K562 (cell line): ENCODE data around the gene FUNDC2. TPM values are rescaled to one million over a fixed set of nuclear protein-coding genes. Genes with fewer than 3 reads are reported as not detected.

Experiments used
- ATF2 ChIP-seq: sonication (generic); formaldehyde crosslinking; IDR thresholded peaks from 2 replicates; pipeline ENCODE4 v1.8.1; 2022; ENCODE audit warnings: missing genetic modification reagents
- ATF7 ChIP-seq: fragments of 450-650 bp; IDR thresholded peaks from 2 replicates; pipeline ENCODE4 v1.7.1; 2014; ENCODE audit warnings: mild to moderate bottlenecking, moderate library complexity
- CBX5 ChIP-seq: IDR thresholded peaks from 2 replicates; pipeline ENCODE4 v1.6.1; 2014; ENCODE audit warnings: low read depth, borderline replicate concordance
- CCNT2 ChIP-seq: IDR thresholded peaks from 2 replicates; pipeline ENCODE4 v1.6.1; 2011; ENCODE audit warnings: borderline replicate concordance, low read depth, mild to moderate bottlenecking, moderate library complexity, mixed read lengths, low read length; ENCODE audit not compliant: insufficient read length; ENCODE audit errors: extremely low read depth
- CREM ChIP-seq: IDR thresholded peaks from 2 replicates; pipeline ENCODE4 v1.6.1; 2014; ENCODE audit warnings: antibody characterized with exemption, low read depth
- CTCF ChIP-seq, 3 experiments: IDR thresholded peaks in 2 of 3; conservative IDR thresholded peaks in 1 of 3; 2 replicates each; pipeline ENCODE4 v1.5.1; 2011 to 2012; ENCODE audit warnings: low read length in 3 of 3, mild to moderate bottlenecking in 3 of 3, control low read depth in 2 of 3, improper control_type of control experiment in 1 of 3, inconsistent platforms in 1 of 3, low read depth in 1 of 3, mixed read lengths in 1 of 3, moderate library complexity in 1 of 3; ENCODE audit not compliant: insufficient read depth in 2 of 3
- CTCFL ChIP-seq: IDR thresholded peaks from 2 replicates; pipeline ENCODE4 v1.6.1; 2011; ENCODE audit warnings: borderline replicate concordance, low read depth, mild to moderate bottlenecking, moderate library complexity, low read length; ENCODE audit not compliant: insufficient read depth, poor library complexity, severe bottlenecking
- CXXC5 ChIP-seq: fragments of 250-450 bp; sonication (Bioruptor Pico); IDR thresholded peaks from 2 replicates; pipeline ENCODE4 v1.8.0; 2022; ENCODE audit warnings: inconsistent platforms, mild to moderate bottlenecking, moderate library complexity
- DEAF1 ChIP-seq: fragments of 450-650 bp; formaldehyde crosslinking; IDR thresholded peaks from 2 replicates; pipeline ENCODE4 v1.4.0; 2020; ENCODE audit warnings: mild to moderate bottlenecking, moderate library complexity
- DNMT1 ChIP-seq: fragments of 450-650 bp; IDR thresholded peaks from 2 replicates; pipeline ENCODE4 v1.6.1; 2016; ENCODE audit warnings: antibody characterized with exemption, mild to moderate bottlenecking
- E2F6 ChIP-seq, 2 experiments: IDR thresholded peaks; 2 replicates each; pipeline ENCODE4 v1.6.1; 2011; ENCODE audit warnings: borderline replicate concordance in 1 of 2, control low read depth in 1 of 2, low read depth in 1 of 2, low read length in 1 of 2, mild to moderate bottlenecking in 1 of 2, mixed read lengths in 1 of 2, moderate library complexity in 1 of 2; ENCODE audit not compliant: insufficient read depth in 1 of 2, insufficient read length in 1 of 2, poor library complexity in 1 of 2, severe bottlenecking in 1 of 2; ENCODE audit errors: extremely low read depth in 1 of 2
- GTF2F1 ChIP-seq: IDR thresholded peaks from 2 replicates; pipeline ENCODE4 v1.6.1; 2011; ENCODE audit warnings: low read depth, low read length, improper control_type of control experiment
- NFE2 ChIP-seq: IDR thresholded peaks from 2 replicates; pipeline ENCODE4 v1.6.1; 2014; ENCODE audit warnings: antibody characterized with exemption, low read depth
- POLR3A ChIP-seq: IDR thresholded peaks from 2 replicates; pipeline ENCODE4 v1.6.1; 2011; ENCODE audit warnings: borderline replicate concordance, mild to moderate bottlenecking, moderate library complexity; ENCODE audit not compliant: insufficient read length, insufficient read depth; ENCODE audit errors: extremely low read depth
- RBM39 ChIP-seq: fragments of 200-400 bp; formaldehyde crosslinking; optimal IDR thresholded peaks from 2 replicates; pipeline ENCODE3; 2018; ENCODE audit warnings: low read depth, low read length
- SLC30A9 ChIP-seq: fragments of 250-450 bp; sonication (Bioruptor Pico); IDR thresholded peaks from 2 replicates; pipeline ENCODE4 v1.8.0; 2022; ENCODE audit warnings: mild to moderate bottlenecking, moderate library complexity
- SRF ChIP-seq, 2 experiments: fragments of 250-450, 450-650 bp in 1 of 2; sonication (Bioruptor Pico) in 1 of 2; sonication (generic) in 1 of 2; formaldehyde crosslinking; IDR thresholded peaks; 2 replicates each; pipeline versions ENCODE4 v1.5.0 to v1.5.1; 2020 to 2022; ENCODE audit warnings: mild to moderate bottlenecking in 1 of 2, missing genetic modification reagents in 1 of 2
- ZKSCAN3 ChIP-seq: fragments of 250-450 bp; sonication (Bioruptor Pico); IDR thresholded peaks from 2 replicates; pipeline ENCODE4 v1.4.0; 2020
- polyA plus RNA-seq, 8 experiments: library from polyadenylated mRNA; depleted of rRNA in 4 of 8; stranded (reverse) in 5 of 8; unstranded in 3 of 8; fragments of >200 nt; fragmentation: Nextera tagmentation in 2 of 8; fragmentation: Illumina TruSeq in 1 of 8; extraction: Ambion mirVana in 2 of 8; extraction: Trizol in 1 of 8; gene quantifications; 2 replicates each; pipeline versions ENCODE4 v1.2.1 to v1.2.3, GENCODE V29; 2011 to 2014; ENCODE audit warnings: inconsistent platforms in 1 of 8, missing spikeins in 1 of 8
- total RNA-seq, 7 experiments: library from RNA; depleted of rRNA in 6 of 7; stranded (reverse); fragments of >200 nt in 6 of 7; fragmentation: Illumina TruSeq in 2 of 7; extraction: Trizol in 2 of 7; gene quantifications; 2 replicates each; pipeline versions ENCODE4 v1.2.1 to v1.2.3, GENCODE V29; 2011 to 2021; ENCODE audit warnings: low replicate concordance in 1 of 7

FUNDC2 gene
- total and polyA plus RNA-seq, 9 of the 15 experiments (the other 6 are each of a cell fraction or from before 2014, with no cell fraction given) = 50.6 to 235 (median 123) TPM

GRCh38 chrX:155048977-155049619 lies 22.5 kb downstream of the FUNDC2 start (continued):
- TF ChIP-seq CTCFL = peak; percentile 12
- TF ChIP-seq GTF2F1 = no peak
- TF ChIP-seq ATF2 (CRISPR knock-in tag) = no peak
- TF ChIP-seq SLC30A9 (CRISPR knock-in tag) = no peak
- TF ChIP-seq CXXC5 (CRISPR knock-in tag) = 0 out of 2 replicates have a peak, but pooled peaks have one; percentile 16
- no peak for TF ChIP-seq NFE2
- TF ChIP-seq SRF (CRISPR knock-in tag; IDR thresholded peaks at IDR 0.05) = no peak
- 0 out of 2 replicates have a peak, but pooled peaks have one; percentile 21 for TF ChIP-seq CREM
- no peak for TF ChIP-seq RBM39
- peak; percentile 75 to 87 (median 79) for TF ChIP-seq CTCF (IDR thresholded peaks at IDR 0.05 in 2 of 3, conservative IDR thresholded peaks at IDR 0.05 in 1 of 3; ENCODE audit: insufficient read depth in 2 of 3, low read depth in 1 of 3, low read length in 3 of 3)
- no peak for TF ChIP-seq DNMT1
- TF ChIP-seq E2F6 (IDR thresholded peaks at IDR 0.05; ENCODE audit: borderline replicate concordance in 1 of 2, extremely low read depth in 1 of 2, insufficient read depth in 1 of 2, insufficient read length in 1 of 2, low read depth in 1 of 2, low read length in 1 of 2, poor library complexity in 1 of 2, severe bottlenecking in 1 of 2) = no peak
- no peak for TF ChIP-seq ATF7
- TF ChIP-seq CCNT2 = no peak
- 0 out of 2 replicates have a peak, but pooled peaks have one; percentile 10 for TF ChIP-seq DEAF1 (CRISPR knock-in tag)
- TF ChIP-seq CBX5 = no peak
- no peak for TF ChIP-seq POLR3A
- no peak for TF ChIP-seq ZKSCAN3 (CRISPR knock-in tag)
